Left cardiac atrium (tissue), 4 donors: ENCODE data around the gene TXLNA. TPM values are rescaled to one million over a fixed set of nuclear protein-coding genes. Genes with fewer than 3 reads are reported as not detected.
A peak's percentile ranks its signal among the peaks of the same experiment; 100 is the strongest.

Source experiments
- ATAC-seq, 2 donors: fragments of 200-7000 bp; cut with Tn5 transposase; one replicate each; pipeline ENCODE4 v1.9.1; 2020; ENCODE audit warnings: mild to moderate bottlenecking in 2 of 2, moderate library complexity in 2 of 2
- DNase-seq: peaks from one replicate; pipeline ENCODE4 v3.0.0-alpha.2; 2020
- intact Hi-C, 2 donors: fragments of 100-400 bp; cut with DNase I; formaldehyde crosslinking; loops; one replicate each; pipeline versions ENCODE4 v1.14.1 to v1.15.1; 2022 to 2023
- total RNA-seq, 2 donors: library from RNA; stranded (reverse); fragmentation: NEBNext Ultra II Directional; extraction: Animal tissue kit (Norgen Biotek cat#: 25700); gene quantifications; one replicate each; pipeline ENCODE4 v1.2.1, GENCODE V29; 2021
- donor health status: DM: no; HTN: yes; CAD: no.
- donor health status: DM: no; HTN: yes; CAD: no; lungs with severe emphysema.
- donor health status: DM: yes; HTN: yes; CAD: no.
- donor health status: Dilated cardiomyopathy.

The TXLNA gene
- total RNA-seq, 2 donors from 2014 or later: 20.3 to 35.6 TPM

DNA sequence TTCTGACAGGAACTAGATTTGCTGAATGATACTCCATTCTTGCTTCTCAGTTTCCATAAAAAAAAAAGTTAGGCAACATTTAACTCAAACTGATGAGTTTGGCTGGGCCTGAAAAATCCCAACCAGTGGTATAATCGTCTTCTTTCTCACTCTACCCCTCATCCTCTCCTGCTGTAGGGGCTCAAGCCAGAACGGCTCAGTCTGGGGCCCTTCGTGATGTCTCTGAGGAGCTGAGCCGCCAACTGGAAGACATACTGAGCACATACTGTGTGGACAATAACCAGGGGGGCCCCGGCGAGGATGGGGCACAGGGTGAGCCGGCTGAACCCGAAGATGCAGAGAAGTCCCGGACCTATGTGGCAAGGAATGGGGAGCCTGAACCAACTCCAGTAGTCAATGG is 1.6 kb downstream of the TXLNA start:
- DNase-seq (no peak), ATAC-seq (no peak)
- intact Hi-C loops: no loop called here

DNA sequence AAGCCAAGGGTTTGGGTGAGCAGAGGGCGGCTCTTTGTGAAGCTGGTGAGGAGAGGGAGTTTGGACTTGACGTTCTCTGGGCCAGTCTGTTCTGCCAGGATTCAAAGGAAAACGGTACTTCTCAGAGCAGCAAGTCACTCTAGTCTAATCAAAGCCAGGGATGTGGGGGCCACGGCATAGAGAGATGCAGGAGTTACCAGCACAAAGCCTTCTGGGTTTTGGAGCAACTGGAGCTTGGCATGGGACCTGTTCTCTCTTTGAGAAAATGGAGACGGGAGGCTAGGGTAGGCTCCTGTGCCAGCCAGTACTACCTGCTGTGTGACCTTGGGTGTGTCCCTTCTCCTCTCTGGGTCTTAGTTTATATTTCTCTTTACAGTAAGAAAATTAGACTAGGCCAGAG is 2.1 kb downstream of the TXLNA start:
- DNase-seq (no peak), ATAC-seq (no peak)
- intact Hi-C loops: no loop called here

DNA sequence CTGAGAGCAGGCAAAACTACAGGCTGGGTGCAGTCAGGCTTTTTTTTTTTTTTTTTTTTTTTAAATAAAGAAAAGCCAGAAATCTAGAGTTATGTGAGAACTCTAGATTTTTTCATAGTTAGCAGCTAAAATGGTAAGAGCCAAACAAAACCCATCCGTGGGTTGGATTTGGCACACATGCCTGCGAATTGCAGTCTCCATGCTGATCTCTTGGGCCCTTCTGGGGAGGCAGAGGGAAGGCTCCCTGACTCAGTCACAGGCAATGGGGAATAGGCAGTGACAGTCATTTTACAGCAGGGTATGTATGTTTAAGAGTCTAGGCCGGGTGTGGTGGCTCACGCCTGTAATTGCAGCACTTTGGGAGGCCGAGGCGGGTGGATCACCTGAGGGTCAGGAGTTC is 2.6 kb downstream of the TXLNA start:
- intact Hi-C loops: no loop called here
- no peak for DNase-seq
- ATAC-seq: no peak

DNA sequence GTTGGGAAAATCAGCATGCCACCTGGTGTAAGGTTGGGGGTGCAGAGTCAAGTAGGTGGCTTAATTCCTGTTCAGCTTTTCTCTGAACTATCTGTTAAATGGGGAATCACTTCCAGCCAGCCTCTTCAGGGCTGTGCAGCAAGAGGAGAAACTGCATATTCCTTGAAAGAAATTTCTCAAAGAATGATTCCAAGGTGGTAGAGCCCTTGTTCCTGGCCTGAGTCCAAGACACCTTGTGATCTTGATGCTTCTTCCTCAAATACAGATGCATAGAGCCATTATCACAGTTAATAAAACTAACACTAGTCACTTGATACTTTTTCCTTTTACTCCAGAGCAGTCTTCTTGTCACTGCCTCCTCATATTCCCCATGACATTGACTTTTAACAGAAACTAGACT is 5.2 kb downstream of the TXLNA start:
- intact Hi-C loops: no loop called here
- DNase-seq (no peak), ATAC-seq (no peak)

DNA sequence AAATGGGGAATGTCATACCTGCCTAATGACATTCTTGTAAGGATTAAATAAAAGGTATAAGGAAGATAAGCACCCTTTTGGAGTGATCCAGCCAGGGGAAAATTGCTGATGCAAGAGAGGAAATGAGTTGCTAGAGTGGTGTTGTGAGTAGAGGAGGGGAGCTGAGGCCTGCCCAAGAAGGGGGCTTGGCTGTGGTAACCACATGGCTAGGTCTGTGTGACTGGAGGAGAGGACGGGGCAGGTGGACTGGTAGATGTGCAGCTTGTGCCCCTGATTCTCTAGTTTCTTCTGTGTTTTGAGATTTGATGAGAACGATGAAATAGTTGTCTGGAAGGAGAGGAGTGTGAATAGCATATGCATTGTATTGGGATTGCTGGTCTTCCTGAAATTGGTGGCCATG is 6.6 kb downstream of the TXLNA start:
- no peak for ATAC-seq
- no peak for DNase-seq
- intact Hi-C loops: no loop called here

DNA sequence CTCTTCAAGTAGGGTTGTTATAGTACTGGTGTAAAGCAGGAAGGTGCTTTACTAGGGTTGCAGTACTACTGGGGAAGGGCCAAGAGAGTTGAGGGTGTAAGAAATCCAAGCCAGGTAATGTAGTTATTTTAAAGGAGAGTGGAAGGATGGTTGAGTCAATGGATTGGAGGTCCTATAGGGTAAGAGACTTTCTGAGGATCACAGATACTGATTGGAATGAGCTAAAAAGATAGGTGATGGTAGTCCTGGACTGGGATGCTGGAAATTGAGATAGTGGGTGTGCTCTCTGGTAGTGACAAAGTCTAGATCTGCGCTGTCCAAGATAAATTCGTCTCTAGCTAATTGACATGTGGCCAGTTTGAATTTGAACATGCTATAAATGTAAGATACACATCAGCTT is 7.0 kb downstream of the TXLNA start:
- intact Hi-C loops: no loop called here
- ATAC-seq (no peak), DNase-seq (no peak)

DNA sequence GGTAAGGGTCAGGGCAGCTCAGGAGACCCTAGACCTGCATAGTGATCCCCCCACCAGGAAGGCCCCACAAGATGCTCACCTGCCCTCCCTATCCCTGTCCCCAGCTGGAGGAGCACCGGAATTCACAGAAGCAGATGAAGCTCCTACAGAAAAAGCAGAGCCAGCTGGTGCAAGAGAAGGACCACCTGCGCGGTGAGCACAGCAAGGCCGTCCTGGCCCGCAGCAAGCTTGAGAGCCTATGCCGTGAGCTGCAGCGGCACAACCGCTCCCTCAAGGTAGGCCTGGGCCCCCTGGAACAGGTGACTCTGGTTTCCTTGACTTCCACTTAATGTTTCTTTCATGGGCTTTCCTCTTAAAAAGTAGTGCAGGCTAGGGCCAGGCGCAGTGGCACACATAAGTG is 8.4 kb downstream of the TXLNA start:
- no peak for DNase-seq
- ATAC-seq: no peak
- intact Hi-C loops: no loop called here

DNA sequence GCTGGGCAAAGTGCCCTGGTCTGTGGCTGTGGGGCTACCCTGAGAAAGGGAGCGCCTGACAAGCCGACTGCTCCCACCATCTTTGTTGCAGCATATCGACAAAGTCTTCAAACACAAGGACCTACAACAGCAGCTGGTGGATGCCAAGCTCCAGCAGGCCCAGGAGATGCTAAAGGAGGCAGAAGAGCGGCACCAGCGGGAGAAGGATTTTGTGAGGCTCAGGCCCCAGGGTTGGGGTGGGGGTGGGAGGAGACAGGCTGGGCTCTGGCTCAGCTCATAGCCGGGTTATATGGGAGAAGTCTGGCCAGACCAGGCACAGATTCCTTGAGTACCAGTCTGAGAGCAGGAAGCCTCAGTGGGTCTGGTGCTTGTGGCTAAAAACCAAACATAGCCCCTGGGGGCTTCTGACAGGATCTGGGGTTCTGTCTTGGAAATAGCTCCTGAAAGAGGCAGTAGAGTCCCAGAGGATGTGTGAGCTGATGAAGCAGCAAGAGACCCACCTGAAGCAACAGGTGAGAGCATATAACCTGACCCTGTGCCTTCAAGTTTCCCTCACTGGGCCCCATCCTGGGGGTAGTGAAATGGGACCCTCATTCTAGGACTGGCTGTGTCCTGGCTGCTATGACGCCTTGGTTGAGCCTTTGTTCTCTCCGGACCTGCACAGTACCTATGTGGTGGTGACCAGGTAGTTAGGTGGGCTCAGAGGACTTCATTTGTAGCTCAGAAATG is 12.9 kb downstream of the TXLNA start:
- no peak for DNase-seq
- ATAC-seq: no peak

DNA sequence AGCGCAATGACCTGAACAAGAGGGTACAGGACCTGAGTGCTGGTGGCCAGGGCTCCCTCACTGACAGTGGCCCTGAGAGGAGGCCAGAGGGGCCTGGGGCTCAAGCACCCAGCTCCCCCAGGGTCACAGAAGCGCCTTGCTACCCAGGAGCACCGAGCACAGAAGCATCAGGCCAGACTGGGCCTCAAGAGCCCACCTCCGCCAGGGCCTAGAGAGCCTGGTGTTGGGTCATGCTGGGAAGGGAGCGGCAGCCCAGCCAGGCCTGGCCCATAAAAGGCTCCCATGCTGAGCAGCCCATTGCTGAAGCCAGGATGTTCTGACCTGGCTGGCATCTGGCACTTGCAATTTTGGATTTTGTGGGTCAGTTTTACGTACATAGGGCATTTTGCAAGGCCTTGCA is 15.5 kb downstream of the TXLNA start:
- DNase-seq: no peak
- ATAC-seq: no peak
- intact Hi-C loops: no loop called here

More for the DNA sequence above, 12.9 kb downstream of the TXLNA start:
- intact Hi-C loops: no loop called here

DNA sequence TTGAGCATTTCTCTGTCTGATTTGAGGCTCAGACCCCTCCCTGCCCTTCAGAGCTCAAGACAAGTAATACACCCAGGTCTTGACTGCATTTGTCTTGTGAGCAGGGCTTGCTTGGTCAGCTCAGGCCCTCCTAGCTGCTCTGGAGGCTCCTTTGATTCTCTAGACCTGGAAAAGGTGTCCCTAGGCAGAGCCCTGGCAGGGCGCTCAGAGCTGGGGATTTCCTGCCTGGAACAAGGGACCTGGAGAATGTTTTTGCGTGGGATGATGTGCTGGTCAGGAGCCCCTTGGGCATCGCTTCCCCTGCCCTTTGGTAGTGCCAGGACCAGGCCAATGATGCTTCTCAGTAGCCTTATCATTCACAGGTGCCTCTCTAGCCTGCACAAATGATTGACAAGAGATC is 16.1 kb downstream of the TXLNA start:
- DNase-seq (no peak), ATAC-seq (no peak)
- intact Hi-C loops: no loop called here

DNA sequence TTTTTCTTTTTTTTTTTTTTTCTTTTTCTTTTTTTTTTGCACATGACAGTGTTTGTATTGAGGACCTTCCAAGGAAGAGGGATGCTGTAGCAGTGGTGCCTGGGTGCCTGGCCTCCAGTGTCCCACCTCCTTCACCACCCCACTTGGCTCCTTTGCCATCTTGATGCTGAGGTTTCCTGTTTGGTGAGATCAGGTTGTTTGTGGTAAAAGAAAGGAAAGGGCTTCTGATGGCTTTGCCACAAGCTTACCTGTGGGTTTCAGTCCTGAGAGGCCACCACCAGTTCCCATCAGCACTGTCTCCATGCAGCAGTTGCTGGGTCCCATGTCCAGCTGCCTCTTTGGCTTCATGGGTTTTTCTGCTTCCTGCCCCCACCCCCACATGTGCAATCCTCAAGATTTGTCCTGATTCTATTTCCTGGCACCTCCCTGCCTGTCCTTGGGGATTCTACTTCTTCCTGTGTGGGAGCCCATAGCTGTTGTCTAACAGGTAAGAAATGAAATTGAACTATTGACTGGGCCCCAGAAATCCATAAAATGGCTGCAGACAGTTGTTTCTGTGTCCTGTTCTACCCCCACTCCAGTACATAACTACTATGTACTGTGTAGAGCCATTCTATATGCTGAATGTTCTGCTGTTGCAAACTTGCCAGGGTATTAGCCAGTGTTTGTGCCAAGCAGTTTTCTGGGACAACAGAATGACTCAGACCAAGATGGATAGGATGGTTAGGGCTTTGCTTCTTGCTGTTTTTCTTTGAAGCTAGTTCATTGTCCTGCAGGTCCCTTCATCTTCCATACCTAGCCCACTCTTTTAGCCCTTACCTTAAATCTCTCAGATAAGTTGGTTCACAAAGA is 16.7 kb downstream of the TXLNA start:
- no peak for DNase-seq
- intact Hi-C loops: no loop called here

DNA sequence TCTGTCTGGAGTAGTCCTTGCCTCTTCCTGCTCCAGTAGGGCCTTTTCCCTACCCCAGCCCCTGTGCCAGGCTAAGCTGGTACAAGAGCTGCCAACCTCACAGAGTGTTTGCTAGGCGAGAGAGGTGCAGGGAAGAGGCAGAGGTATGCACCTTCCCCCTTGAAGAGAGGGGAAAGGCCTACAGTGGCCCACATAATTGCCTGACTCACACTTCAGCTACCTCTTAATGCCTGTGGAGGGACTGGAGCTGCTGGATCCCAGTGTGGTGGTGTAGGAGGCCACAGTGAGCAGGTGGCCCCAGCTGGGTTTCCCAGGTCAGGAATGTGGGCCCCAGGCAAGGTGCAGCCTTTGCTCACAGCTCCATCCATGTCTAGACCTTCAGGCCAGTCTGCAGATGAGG is 17.6 kb downstream of the TXLNA start:
- no peak for DNase-seq
- intact Hi-C loops: no loop called here
- no peak for ATAC-seq

More for the DNA sequence above, 16.7 kb downstream of the TXLNA start:
- ATAC-seq: no peak

DNA sequence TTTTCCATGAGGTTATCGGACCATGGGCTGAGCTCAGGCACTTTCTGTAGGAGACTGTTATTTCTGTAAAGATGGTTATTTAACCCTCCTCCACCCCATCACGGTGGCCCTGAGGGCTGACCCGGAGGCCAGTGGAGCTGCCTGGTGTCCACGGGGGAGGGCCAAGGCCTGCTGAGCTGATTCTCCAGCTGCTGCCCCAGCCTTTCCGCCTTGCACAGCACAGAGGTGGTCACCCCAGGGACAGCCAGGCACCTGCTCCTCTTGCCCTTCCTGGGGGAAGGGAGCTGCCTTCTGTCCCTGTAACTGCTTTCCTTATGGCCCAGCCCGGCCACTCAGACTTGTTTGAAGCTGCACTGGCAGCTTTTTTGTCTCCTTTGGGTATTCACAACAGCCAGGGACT is 18.4 kb downstream of the TXLNA start:
- DNase-seq: no peak
- intact Hi-C loops: no loop called here
- no peak for ATAC-seq

DNA sequence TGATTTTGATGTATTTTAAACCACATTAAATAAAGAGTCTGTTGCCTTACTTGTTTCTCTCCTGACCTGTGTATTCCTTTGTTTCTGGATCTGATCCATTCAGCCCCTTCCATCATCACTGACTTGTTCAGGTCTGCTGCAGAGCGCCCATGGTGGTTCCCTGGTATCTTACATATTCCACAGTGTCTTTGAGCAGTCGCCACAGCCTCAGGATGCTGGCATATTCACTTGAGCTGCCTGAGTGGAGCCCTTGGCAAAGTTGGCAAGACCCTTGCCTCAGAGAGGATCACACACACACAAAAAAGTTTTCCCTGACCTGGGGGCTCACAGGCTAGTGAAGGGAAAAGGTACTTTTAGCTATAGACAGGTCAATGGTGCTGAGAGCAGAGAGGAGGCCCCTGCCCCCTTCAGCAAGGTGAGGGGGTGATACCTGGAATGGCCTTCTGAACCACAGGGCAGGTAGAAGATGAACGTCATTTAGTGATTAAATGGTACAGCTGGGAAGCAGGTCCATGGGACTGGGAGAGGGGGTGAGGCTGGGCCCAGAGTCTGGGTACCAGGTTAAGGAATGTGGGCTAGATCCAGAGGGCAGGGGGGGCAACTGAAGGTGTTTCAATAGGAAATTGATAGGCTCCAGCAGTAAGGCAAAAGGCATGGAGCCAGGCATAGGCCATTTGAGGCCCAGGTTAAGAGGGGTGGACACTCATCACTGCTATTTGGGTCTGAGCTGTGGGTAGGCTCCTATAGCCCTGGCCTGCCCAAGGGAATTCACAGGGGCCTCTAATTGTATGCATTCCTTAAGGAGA is 19.0 kb downstream of the TXLNA start:
- DNase-seq: no peak
- ATAC-seq: no peak

DNA sequence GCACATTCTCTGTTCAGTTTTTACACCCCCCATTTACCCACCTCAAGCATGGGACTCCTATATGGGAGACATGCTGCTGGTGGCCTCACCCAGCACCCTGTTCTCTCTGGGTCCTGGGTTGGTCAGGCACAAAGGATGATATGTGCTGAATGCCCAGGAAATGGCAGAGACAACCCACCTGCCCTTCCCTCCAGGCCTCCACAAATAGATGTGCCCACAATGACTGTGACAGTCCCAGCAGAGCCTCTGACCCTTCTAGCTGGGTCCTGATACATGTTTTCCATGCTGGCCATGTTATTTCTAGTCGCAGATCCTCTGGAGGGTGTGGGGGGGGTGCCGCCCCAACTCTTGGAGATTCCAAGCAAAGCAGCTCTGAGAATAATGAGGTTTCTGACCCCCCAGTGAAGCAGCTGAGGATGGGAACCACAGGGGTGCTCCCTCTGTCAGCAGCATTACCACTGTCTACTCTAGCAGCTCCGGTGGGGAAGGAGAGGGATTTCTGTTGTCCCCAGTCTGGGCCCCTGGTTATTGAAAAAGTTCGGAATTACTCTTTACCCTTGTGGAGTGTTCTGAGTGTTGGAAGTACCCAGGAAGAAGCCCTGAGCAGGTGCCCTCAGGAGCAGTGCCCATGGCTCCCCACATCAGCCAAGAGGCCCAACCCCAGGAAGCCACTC is 19.7 kb downstream of the TXLNA start:
- no peak for DNase-seq
- ATAC-seq: no peak
- intact Hi-C loops: no loop called here

More for the DNA sequence above, 19.0 kb downstream of the TXLNA start:
- intact Hi-C loops: no loop called here

DNA sequence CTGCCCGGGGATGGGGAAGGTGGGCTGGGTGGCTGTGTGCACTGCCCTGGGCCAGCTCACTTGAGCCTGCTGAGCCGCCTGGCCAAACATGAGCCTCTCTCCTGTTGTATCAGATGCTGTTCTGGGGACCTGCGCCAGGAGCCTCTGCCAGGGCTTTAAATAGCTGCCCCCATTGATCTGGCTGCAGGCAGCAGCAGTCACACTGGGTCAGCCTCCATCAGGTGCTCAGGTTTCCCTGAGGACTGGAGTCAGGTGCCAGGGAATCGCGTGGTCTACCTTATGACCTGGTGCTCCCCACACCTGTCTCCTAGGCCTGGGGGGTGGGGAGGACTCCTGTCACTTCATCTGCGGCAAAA is 20.2 kb downstream of the TXLNA start:
- DNase-seq (peak; percentile 63), ATAC-seq (peak; percentile 41 to 48)
- intact Hi-C loops: no loop called here

DNA sequence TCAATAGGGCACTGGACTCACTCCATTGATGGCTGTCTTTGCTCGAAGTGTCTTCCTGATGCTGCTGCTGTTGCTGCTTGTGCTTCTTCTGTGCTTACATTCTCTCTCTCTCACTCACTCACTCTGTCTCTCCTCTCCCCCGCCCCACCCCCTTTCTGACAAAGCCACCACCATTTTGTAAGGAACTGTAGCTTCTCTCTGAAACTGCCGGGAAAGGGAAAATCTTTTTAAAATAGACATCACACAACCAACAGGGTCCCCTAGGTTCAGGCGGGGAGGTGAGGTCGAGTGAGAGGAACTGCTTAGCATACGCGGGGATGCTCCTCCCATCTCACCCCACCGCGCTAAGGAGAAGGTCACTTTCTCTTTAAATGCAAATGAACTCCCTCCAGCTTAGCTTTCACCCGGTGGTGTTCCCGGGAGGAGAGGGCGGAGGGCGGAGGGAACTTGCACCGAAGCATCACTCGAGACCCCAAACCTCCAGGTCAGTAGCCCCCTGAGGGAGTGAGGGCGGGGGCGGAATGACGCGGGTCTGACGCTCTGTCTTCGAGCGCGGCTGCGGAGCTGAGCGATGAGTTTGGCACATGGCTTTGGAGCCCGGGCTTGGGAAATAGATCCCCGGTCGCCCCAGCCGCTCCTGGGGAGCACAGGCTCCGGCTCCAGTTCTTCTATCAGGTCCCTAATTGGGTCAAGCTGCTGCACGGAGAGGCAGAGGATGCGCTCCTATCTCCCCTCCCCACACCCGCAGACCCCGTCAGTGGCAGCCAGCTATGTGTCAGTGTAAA is 20.9 kb downstream of the TXLNA start, which contains the start of gene CCDC28B:
CCDC28B (plus strand) TSS at position 370 of the 785 bp plus-strand sequence. CDS start 1,341 bp downstream, outside the sequence.
- intact Hi-C loops: no loop called here
- DNase-seq (peak; percentile 86), ATAC-seq (peak; percentile 61 to 62)

DNA sequence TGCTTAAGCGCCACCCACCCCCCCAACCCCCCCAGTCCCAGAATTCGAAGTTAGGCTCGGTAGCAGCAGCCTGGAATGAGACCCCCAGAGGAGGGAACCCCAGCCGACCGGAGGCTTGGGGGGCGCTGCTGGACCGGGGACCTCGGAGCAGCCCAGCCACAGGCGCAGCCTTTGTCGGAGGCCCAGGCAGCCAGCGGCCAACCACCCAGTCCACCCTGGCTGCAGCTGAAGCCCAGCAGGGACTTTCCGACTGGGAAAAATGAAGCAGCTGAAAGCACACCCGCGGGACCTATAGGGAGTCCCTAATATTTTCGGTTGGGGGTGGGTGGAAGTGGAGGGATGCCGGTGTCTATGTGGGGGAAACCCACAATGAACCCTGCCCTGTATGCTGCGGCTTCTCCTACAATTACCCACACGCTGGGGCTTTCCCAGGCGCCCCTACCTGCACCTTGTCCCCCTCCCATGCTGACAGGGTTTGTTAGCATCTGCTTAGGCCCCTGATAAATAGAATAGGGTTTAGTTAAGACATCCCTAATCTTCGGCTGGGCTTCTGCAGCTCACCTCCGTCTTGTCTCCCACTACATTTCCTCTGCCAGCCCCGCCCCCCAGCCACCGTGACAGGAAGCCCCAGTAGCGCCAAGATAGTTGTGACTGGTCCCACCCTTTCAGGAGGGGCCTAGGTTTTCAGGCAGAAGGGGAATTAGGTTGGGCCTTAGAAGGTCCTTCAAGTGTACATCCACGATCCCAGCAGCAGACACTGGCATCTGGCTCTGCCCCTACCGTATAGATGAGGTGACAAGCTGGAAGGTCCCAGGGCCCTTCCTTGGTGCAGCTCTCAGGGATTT is 21.8 kb downstream of the TXLNA start:
- peak; percentile 84 for DNase-seq
- peak; percentile 52 to 61 for ATAC-seq
- intact Hi-C loops: no loop called here
